Activated CD8-positive, alpha-beta memory T cell treated with anti-CD3 and anti-CD28 coated beads, Interleukin-2, amount 50 U/mL, for 24 hours (primary cell): ENCODE results near the gene MCFD2.
A peak's percentile ranks its signal among the peaks of the same experiment; 100 is the strongest.
"Not testable (repeated sequence)": the region's sequence is repeated elsewhere in the genome, so short reads cannot be mapped to it uniquely, and the experiment has no call there.

Experiments
- DNase-seq: peaks from one replicate; pipeline ENCODE4 v3.0.0-alpha.2; 2020; ENCODE audit errors: extremely low read depth

MCFD2 gene

DNA sequence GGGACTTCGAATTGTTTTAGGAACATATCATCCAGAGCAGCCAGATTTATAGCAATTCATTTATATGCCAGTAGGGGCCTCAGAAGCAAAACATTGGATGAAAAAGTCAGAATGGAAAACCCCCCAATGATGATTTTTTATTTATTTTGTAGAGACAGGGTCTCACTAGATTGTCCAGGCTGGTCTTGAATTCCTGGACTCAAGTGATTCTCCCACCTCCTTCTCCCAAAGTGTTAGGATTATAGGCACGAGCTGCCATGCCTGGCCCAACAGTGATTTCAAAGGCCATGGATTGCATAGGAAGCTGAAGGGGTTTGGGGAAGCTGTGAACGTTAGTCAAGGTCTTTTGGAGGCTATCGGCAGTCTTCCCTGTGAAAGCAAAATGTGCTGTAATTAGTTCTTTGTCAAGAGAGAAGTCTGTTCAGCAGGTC lies 21.9 kb upstream of the MCFD2 start:
- DNase-seq: no peak

DNA sequence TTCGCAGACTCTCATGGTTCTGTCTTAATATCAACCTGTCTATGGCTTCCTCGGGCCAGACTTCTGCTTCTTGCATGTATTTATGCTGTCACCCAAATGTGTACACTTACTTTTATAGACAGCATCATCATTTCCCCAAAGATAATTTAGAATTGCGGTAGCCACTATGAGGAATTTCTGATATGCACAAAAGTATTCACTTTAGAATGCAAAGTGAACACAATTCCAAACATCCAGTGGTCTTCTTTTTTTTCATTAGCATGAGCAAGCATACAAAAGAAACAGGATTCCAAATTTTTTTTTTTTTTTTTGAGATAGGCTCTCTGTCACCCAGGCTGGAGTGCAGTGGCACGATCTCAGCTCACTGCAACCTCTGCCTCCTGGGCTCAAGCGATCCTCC lies 21.0 kb upstream of the MCFD2 start:
- DNase-seq: no peak

GRCh38 chr2:46935071-46935470 lies 19.5 kb upstream of the MCFD2 start:
- no peak for DNase-seq

DNA sequence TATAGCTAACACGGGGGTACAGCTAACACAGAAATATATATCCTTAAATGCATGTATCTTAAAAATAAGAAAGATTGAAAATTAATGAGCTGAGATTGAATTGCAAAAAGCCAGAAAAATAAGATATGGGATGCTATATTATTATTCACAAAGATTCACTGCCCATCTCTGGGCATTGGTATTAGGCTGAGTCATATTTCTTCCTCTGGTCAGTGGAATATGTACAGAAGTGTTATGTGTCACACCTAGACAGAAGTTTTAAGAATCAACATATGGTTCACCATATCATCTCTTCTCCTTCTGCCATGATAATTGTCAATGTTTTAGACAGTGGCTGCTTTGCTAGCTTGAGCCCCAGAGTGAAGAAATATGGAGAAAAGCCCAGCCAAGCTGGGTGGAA lies 14.0 kb upstream of the MCFD2 start:
- DNase-seq: no peak

- DNase-seq: no peak
These were observed 11.3 kb upstream of the MCFD2 start for GRCh38 chr2:46926863-46927262.

DNA sequence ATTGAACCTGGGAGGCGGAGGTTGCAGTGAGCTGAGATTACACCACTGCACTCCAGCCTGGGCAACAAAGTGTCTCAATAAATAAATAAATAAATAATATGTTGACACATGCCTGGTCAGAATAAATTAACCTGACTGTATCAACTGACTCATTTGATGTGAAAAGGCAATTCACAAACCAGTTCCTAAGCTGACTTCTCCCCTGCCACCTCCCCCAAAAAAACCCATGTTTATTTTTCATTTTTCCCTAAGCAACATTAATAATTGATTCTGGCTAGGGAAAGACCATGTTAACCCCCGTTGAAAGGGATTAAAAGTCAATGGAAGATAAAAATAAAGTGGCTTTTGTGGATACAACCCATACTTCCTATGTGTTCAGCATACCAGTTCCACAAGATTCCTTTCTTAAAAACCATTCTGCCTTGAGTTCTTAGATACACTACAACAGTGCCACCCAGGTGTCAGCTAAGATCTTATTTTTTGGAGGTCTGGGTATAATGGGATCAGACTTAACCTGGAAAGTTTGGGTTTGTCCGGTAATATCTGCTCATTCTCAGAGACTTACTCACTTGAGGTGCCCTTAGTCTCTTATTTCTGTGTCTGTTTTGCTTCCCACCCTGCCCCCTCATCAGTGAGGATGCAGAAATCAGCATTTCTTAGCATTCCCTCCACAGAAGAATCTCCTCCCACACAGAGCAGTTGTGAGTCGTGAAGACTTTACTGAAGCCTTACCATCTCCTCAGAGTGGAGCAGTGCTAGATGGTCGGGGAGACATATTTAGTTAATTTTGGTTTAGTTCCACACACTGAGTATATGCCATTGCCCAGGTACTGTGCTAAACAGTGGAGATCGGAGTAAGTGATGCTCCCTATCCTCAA lies 10.1 kb upstream of the MCFD2 start:
- no peak for DNase-seq

DNA sequence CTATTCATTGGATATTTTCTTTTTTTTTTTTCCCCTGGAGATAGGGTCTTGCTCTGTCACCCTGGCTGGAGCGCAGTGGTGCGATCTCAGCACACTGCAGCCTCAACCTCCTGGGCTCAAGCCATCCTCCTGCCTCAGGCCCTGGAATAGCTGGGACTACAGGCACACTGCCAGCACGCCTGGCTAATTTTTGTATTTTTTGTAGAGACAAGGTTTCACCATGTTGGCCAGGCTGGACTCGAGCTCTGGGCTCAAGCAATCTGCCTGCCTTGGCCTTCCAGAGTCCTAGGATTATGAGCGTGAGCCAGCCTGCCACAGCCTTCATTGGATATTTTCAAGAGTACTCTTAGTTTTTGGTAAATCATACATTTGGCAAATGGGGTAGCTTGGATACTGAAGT lies 9.0 kb upstream of the MCFD2 start:
- no peak for DNase-seq

GRCh38 chr2:46924038-46924437 lies 8.4 kb upstream of the MCFD2 start:
- DNase-seq: no peak

DNA sequence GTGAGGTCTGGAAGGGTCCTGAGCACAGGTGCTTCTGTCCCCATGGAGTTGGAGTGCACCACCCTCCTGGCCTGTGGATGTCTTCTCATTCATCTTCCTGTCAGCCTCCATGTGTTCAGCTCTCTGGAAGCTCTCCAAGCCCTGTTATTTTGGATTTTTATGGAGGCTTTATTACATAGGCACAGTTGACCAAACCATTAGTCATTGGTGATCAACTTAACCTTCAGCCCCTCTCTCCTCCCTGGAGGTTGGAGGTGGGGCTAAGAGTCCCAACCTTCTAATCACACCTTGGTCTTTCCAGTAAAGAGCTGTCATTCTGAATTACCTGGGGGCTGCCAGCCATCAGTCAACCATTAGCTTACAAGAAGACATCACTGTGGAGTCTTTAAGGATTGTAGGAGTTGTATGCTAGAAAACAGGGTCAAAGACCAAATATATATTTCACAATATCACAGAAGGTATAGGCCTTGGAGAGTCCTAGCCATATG lies 7.5 kb upstream of the MCFD2 start:
- DNase-seq: no peak

GRCh38 chr2:46922606-46923005 lies 7.0 kb upstream of the MCFD2 start:
- no peak for DNase-seq

GRCh38 chr2:46921676-46922448 lies 6.3 kb upstream of the MCFD2 start:
- DNase-seq: no peak

GRCh38 chr2:46917628-46918027 lies 2.0 kb upstream of the MCFD2 start:
- DNase-seq: no peak

GRCh38 chr2:46915811-46916630 lies 415 bp upstream of the MCFD2 start:
- DNase-seq: peak; percentile 46

- DNase-seq: no peak
These were observed 902 bp downstream of the MCFD2 start for GRCh38 chr2:46914578-46915230.

DNA sequence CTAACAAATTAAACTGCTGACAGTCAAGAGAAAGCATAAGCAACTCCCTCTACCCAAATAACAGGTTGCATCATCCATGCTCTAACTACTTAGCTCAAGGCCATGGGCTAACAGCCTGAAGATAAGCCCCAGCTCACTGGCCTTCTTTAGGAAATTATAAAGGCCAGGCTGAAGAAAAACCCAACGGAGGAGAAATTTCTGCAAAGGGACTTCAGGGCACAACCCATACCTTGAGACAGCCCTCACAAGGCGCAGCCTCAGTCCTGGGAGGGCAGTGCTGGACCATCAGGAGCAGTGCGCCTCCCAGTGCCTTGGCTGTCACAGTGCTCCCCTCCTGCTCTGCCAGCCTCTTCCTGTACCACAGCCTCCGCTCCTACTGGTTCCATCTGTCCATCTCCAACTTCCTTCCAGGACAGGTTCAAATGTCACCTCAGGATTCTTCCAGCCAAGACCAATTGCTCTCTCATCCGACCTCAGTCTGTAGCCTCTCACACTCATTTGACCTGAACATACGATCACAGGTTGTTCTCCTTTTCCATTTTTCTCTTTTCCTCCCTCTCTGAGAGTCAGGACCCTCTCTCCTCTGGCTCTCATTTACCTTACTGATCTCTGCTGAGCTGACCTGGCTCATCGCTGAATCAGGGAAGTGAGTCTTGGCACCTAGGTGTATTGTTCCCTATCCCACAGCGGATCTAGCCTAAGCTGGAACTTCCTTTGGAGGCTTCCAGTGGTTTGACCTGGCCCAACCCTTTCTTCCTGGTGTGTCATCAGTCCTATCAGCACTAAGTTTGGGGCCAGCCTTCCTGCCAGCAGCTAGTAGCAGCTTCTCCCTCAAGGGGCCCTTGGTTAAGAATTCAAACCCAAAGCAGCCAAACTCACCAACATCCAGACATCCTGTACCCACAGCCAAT lies 1.9 kb downstream of the MCFD2 start:
- no peak for DNase-seq

DNA sequence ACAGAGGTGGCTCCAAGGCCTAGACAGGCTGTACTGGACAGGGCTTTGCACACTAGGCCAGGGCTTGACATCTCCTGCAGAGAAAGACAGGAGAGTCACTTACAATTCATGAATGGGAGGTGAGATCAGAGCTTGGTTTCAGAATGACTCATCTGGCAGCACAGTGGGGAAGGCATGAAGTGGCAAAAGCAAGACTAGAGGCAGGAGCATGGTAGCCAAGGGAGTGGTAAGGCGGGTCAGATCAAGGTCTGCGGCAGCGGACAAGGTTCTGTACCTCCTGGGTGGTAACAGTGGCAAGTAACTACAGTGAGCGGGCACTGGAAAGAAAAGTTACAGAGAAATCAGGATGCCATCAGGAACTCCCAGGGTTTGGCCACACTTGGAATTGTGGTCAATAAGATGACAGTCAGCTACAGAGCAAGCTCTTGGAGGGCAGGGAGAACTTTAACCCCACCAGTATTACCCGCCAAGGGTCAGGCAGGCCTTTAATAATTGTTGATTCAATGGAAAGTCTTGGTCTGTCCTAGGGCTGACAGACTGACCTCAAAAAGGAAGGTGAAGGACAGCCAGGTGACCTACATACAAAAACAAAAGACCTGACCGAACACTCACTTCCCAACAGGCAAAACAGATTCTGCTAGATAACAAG lies 5.7 kb downstream of the MCFD2 start:
- DNase-seq: no peak

GRCh38 chr2:46909150-46909549 lies 6.5 kb downstream of the MCFD2 start:
- no peak for DNase-seq

GRCh38 chr2:46904908-46905678 lies 10.5 kb downstream of the MCFD2 start:
- DNase-seq: not testable (repeated sequence)

GRCh38 chr2:46902980-46903379 lies 12.6 kb downstream of the MCFD2 start:
- not testable (repeated sequence) for DNase-seq
